ENCODE measurements around the gene PI4KA.
"Not testable (repeated sequence)": the region's sequence is repeated elsewhere in the genome, so short reads cannot be mapped to it uniquely, and the experiment has no call there.

PI4KA gene

GRCh38 chr22:20663137-20663828 is 195.3 kb downstream of the PI4KA start:
- H3K4me2 ChIP-seq (ENCODE audit: low read length): no peak overlapping the region
- no peaks in the 10 kb centered on the region for H3K36me3 ChIP-seq (ENCODE audit: control insufficient read depth, low read length)
- no peaks in the 10 kb centered on the region for H3K79me2 ChIP-seq (ENCODE audit: control insufficient read depth, low read length)
- no peak overlapping the region for H3K27ac ChIP-seq (ENCODE audit: low read depth, low read length)
- no peaks in the 10 kb centered on the region for H4K20me1 ChIP-seq (ENCODE audit: control insufficient read depth, insufficient read depth, low read depth, low read length)
- H3K4me1 ChIP-seq (ENCODE audit: control insufficient read depth, low read length): no peaks in the 10 kb centered on the region
- TF ChIP-seq CTCF (IDR thresholded peaks at IDR 0.05; ENCODE audit: low read depth, low read length, poor library complexity, severe bottlenecking) (no peak), EZH2phosphoT487 (IDR thresholded peaks at IDR 0.05; ENCODE audit: borderline replicate concordance, low read length) (no peak)
- peaks cover 4% of the 10 kb centered on the region; the same call in 1 of the 2 replicates for H3K27me3 ChIP-seq (ENCODE audit: control insufficient read depth, low read length)
- H3K9me3 ChIP-seq (ENCODE audit: control insufficient read depth, insufficient read depth, low read length): no peaks in the 10 kb centered on the region
- H3K4me3 ChIP-seq (ENCODE audit: low read length): no peak overlapping the region
- H3F3A ChIP-seq (ENCODE audit: control insufficient read depth, insufficient read depth): no peaks in the 10 kb centered on the region
- no peaks in the 10 kb centered on the region for H3K9me2 ChIP-seq (replicated peaks; ENCODE audit: control insufficient read depth, low read length)

GRCh38 chr22:20662524-20663036 is 196.0 kb downstream of the PI4KA start:
- not testable (repeated sequence) for H3K9me3 ChIP-seq (ENCODE audit: control insufficient read depth, insufficient read depth, low read length); H3F3A ChIP-seq (ENCODE audit: control insufficient read depth, insufficient read depth); H3K27ac ChIP-seq (ENCODE audit: low read depth, low read length); H3K4me1 ChIP-seq (ENCODE audit: control insufficient read depth, low read length); H3K27me3 ChIP-seq (ENCODE audit: control insufficient read depth, low read length); H4K20me1 ChIP-seq (ENCODE audit: control insufficient read depth, insufficient read depth, low read depth, low read length); H3K4me2 ChIP-seq (ENCODE audit: low read length); H3K9me2 ChIP-seq (replicated peaks; ENCODE audit: control insufficient read depth, low read length); H3K79me2 ChIP-seq (ENCODE audit: control insufficient read depth, low read length); H3K36me3 ChIP-seq (ENCODE audit: control insufficient read depth, low read length); H3K4me3 ChIP-seq (ENCODE audit: low read length)

- Histone ChIP-seq H3K4me3 (ENCODE audit: low read length) (no peak overlapping the region), H3K4me2 (ENCODE audit: low read length) (no peak overlapping the region), H3K9me3 (ENCODE audit: control insufficient read depth, insufficient read depth, low read length) (no peaks in the 10 kb centered on the region), H4K20me1 (ENCODE audit: control insufficient read depth, insufficient read depth, low read depth, low read length) (no peaks in the 10 kb centered on the region), H3K27ac (ENCODE audit: low read depth, low read length) (no peak overlapping the region), H3K36me3 (ENCODE audit: control insufficient read depth, low read length) (no peaks in the 10 kb centered on the region), H3F3A (ENCODE audit: control insufficient read depth, insufficient read depth) (no peaks in the 10 kb centered on the region), H3K79me2 (ENCODE audit: control insufficient read depth, low read length) (no peaks in the 10 kb centered on the region), H3K9me2 (replicated peaks; ENCODE audit: control insufficient read depth, low read length) (no peaks in the 10 kb centered on the region), H3K4me1 (ENCODE audit: control insufficient read depth, low read length) (no peaks in the 10 kb centered on the region), H3K27me3 (ENCODE audit: control insufficient read depth, low read length) (peaks cover 4% of the 10 kb centered on the region; the same call in 1 of the 2 replicates)
- TF ChIP-seq EZH2phosphoT487 (IDR thresholded peaks at IDR 0.05; ENCODE audit: borderline replicate concordance, low read length): no peak
- TF ChIP-seq CTCF (IDR thresholded peaks at IDR 0.05; ENCODE audit: low read depth, low read length, poor library complexity, severe bottlenecking): no peak
Measured at GRCh38 chr22:20661473-20661872, 197.1 kb downstream of the PI4KA start.

GRCh38 chr22:20660441-20661054 is 198.1 kb downstream of the PI4KA start:
- Histone ChIP-seq H3K4me1 (ENCODE audit: control insufficient read depth, low read length) (no peaks in the 10 kb centered on the region), H3K27ac (ENCODE audit: low read depth, low read length) (no peak overlapping the region), H3K36me3 (ENCODE audit: control insufficient read depth, low read length) (no peaks in the 10 kb centered on the region), H3K4me2 (ENCODE audit: low read length) (no peak overlapping the region), H3K9me2 (replicated peaks; ENCODE audit: control insufficient read depth, low read length) (no peaks in the 10 kb centered on the region), H4K20me1 (ENCODE audit: control insufficient read depth, insufficient read depth, low read depth, low read length) (no peaks in the 10 kb centered on the region), H3K4me3 (ENCODE audit: low read length) (no peak overlapping the region), H3K79me2 (ENCODE audit: control insufficient read depth, low read length) (no peaks in the 10 kb centered on the region), H3F3A (ENCODE audit: control insufficient read depth, insufficient read depth) (no peaks in the 10 kb centered on the region), H3K9me3 (ENCODE audit: control insufficient read depth, insufficient read depth, low read length) (no peaks in the 10 kb centered on the region), H3K27me3 (ENCODE audit: control insufficient read depth, low read length) (peaks cover 4% of the 10 kb centered on the region; the same call in 1 of the 2 replicates)
- TF ChIP-seq EZH2phosphoT487 (IDR thresholded peaks at IDR 0.05; ENCODE audit: borderline replicate concordance, low read length): no peak
- TF ChIP-seq CTCF (IDR thresholded peaks at IDR 0.05; ENCODE audit: low read depth, low read length, poor library complexity, severe bottlenecking): no peak
